IPS-NIHi7 (cell line): ENCODE data around the gene SLC25A41.
"Not testable (repeated sequence)": the region's sequence is repeated elsewhere in the genome, so short reads cannot be mapped to it uniquely, and the experiment has no call there.

ENCODE experiments used
- DNase-seq: peaks from one replicate; pipeline ENCODE4 v3.0.0; 2012; ENCODE audit warnings: mixed read lengths; ENCODE audit errors: extremely low spot score

Gene SLC25A41

DNA sequence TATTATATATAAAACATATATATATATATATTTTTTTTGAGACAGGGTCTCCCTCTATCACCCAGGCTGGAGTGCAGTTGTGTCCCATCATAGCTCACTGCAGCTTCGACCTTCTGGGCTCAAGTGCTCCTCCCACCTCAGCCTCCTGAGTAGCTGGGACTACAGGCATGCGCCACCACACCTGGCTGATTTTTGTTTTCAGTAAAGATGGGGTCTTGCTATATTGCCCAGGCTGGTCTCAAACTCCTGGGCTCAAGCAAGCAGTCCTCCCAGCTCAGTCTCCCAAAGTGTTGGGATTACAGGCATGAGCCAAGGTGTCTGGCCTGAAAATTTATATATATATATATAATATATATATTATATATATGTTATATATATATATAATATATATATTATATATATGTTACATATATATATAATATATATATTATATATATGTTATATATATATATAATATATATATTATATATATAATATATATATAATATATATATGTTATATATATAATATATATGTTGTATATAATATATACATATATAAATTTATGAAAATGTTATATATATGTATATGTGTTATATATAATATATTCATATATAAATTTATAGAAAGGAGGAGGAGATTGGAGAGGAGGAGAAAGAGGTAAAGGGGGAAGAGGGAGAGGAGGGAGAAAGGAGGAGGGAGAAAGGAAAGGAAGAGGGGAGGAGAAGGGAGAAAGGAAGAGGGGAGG, 4.7 kb downstream of the SLC25A41 start:
- DNase-seq = not testable (repeated sequence)

DNA sequence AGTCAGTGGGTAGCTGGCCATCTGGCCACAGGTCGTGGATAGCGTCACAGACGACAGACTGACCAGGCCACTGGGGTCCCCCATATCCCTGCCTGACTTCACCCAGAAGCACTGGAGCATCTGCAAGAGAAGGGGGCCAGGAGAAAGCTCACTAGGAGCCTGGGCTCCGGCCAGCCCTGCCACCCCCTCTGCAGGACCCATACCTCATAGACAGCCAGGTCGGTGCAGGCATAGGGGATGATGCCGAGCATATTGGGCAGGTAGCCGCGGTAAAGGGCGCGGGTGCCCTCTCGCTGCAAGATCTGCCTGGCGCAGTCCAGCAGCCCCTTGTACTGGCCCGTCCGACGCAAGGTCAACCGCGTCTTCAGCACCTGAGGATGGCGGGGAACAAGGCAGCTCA, 6.4 kb downstream of the SLC25A41 start:
- no peak for DNase-seq

DNA sequence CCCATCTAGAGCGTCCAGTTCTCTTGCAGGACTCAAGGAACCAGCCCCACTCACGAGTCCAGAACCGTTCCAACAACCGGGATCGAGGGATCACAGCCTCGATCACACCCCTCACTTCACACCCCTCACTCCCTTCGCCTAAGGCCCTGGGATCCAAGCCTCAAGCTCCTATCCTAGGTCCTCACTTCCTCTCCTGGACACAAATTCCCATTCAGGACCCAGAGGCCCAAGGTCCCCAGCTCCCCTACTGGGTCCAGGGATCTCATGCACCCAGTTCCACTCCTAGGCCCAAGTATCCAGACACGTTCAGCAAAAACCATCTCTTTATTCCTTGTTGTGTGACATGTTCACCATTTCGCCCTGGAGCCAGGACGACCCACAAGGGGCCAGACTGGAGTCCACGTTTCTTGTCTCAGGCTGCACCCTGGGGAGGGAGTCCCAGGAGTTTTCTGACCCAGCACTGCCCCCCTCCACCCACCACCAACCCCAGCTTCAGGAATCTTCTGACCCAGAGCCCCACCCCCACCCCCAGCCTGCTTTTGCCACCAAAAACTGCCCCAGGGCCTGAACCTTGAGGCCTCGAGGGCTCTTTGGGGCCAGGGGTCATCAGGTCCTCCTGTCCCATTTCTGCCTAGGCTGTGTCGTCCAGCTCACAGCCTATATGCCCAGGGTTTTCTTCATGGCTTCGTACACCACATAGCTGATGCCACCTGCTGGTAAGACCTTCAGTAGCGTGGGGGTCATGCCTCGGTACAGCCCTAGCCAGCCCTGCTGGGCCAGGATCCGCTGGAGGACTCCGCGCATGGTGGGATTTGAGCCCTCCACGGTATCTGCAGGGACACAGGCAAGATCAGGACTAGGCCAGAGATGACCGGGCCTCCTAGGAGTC, 7.6 kb downstream of the SLC25A41 start:
- no peak for DNase-seq

DNA sequence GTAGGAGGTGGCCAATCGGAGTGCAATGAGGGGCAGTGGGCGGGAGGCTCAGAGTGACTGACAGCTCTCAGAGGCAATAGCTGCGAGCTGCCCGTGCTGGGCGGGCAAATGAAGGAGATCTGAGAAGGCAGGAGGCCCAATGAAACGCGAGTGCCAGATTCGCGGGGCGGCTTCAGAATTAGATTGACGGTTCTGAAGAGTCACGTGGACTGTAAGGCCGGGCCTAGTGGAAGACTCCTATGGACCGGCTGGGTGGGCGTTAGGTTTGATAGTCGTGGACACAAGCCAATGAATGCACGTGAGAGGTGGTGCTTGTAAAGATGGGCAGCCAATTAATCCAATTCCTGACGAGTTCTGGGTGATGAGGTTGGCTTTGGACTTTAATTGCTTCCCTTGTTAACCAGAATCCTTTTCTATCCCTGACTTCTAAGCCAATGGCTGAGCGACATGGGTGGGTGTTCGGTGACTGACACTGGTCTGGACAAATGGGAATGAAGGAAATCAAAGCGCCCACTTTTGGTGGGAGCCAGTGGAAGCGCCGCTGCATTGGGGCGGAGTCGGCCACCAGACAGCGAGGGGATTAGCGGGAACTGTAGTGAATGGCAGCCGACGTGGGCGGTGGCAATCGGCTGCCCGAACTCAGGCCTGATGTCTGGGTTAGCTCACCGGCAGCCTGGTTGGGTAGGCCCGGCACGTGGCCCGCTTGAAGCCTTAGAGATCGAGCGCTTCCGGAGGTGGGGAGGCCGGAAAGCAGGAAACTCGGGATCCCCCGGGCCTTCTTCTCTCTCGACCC, 8.4 kb downstream of the SLC25A41 start:
- DNase-seq = peak; percentile 98

DNA sequence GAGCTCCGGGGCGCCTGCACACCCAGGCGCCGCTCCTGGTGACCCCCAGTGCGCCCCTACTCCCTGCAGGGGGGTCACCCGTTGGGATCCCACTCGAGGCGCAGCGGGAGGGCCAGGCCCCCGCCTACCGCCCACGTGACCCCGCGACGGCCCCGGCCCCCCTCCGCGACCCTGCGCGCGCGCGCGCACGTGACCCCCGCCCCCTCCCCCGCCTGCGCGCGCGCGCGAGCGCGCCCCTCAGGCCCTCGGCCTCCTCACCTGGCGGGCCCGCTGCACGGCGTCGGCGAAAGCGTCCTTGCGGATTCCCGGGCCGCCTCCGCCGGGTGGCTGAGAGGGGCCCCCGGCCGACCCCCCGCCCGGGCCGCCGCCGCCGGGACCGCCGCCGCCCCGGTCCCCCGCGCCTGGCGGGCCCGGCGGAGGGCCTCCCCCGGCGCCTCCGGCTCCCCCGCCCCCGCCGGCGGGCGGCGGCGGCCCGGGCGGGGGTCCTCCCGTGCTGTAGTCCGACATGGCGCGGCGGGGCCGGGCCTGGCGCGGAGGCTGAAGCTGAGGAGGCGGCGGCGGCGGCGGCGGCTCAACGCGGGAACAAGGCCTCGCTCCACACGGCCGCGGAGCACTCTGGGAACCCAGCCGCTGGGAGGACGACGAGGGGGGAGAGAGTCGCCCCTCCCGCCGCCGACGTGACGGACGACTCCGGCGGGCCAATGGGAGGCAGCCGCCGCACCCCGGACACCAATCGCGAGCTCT, 9.2 kb downstream of the SLC25A41 start, which contains the start of gene KHSRP:
Gene KHSRP (minus strand): TSS at position 617 of the 744 bp plus-strand sequence. CDS start 110 bp downstream, at position 507.
- DNase-seq = peak; percentile 46

DNA sequence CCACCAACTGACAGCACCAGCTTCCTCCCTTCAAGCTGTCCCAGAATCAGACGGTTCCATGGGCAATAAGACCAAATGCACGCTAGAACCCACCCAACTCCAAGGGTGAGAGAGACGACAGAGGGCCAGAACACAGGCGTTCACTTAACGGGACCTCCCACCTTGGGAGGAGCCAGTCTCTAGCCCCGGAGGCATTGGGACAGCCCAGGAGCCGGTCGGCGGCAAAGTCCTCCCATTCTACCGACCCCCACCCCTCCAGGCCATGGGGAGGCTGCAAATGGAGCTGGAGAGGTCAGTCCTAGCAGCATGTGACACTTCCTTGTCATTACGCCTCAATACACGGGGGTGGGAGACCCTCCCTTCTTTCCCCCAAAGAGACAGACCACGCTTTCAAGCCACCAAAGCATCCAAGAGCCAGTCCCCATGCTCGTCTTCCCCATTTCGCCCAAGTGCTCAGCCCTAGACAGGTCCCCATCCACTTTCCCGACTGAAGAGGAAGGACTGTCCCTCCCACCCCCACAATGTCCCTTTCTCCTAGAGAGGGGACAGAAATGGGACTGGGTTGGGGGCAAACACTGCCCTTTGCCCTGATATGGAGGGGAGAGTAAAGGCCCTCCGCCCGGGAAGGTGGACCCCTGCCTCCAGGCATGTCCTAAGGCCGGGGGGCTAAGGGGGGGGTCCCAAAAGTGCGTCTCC, 9.9 kb downstream of the SLC25A41 start:
- DNase-seq = peak; percentile 78

DNA sequence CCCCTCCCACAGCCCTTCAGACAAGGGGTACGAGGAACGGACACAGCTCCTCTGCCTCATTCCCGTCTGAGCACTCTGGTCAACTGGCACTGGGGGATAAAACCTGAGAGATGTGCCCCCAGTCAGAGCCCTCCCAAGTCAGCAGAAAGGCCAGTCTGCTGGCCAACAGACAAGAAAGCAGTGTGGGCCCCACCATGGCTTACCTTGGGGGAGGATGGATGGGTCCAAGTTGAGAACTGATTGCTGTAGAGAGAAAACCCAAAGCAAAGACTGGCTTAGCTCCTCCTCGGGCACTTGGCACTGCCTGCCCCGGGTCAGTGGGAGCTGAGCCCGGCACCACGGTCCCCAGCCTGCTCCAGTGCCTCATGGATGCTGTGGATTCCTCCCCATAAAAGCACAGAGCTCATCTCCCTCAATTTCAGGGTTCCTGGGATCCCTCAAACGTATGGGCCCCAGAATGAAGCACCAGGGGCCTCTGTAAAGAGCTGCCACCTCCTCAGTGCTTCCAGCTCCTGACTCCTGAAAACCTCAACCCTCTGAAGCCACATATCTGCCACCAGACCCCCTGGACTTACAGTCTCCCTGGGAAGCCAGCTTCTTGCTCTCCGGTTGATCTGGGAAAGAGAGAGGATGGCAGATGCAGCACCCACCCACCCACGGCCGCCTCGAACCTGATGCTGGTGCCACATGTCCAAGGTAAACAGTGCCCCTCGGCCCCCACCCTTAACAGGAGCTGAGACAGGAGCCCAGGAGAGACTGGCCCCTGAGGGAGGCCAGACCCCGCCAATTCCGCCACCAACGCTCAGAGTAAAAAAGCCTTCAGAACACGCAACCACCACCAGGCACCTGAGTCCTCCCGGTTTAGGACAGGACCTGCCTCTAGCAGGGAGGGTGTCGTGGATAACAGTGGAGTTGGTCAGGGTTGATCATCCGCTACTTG, 12.2 kb downstream of the SLC25A41 start:
- DNase-seq = no peak

DNA sequence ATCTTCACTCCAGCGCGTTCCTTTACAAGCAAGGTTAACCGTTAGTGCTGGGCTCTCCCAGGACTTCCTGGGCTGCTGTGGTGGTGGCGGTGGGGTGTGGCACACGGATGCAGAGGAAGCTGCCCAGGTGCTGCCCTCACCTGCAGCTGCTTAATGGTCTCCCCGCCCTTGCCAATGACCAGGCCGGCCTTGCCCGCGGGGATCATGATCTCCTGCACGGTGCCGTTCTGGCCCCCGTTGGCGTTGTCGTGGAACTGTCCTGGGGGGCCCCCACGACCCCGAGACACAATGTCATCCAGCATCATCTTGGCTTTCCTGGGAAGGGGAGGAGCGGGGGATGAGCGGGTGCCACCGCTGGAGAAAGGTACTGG, 15.0 kb downstream of the SLC25A41 start:
- no peak for DNase-seq

DNA sequence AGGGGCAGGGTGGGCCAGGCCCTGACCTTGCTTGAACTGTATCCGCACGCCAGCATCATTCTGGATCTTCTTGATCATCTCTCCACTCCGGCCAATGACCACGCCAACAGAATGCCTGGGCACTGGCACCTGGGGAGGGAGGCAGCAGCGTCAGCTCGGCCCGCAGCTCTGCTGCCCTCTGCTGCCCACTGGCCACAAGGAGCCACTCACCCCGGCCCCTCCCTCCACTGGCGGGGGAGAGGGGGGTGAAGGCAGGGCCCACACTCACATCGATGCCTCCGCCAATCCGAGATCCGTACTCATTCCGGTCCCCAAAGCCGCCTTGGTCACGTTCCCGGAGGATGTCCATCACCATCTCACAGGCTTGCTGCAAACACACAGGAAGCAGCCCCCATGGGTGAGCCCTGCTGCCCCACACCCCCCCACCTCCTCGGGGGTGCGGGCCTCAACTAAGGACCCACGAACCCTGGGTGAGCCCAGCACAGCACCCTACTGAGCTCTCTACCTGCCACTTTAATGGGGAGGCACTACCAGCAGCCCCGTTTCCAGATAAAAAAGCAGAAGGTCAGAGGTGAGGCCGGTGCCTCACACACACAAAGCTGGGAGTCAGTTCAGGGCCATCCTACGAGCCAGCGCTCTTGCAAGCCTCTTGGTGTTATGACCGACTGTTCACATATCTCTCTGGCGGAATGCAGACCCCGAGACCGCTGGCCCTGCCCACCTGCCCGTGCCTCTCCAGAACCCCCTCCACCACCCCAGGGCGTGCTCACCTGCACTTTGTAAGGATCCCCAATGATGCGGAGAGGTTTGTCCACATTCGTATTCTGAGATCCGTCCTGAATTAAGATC, 15.6 kb downstream of the SLC25A41 start:
- peak; percentile 49 for DNase-seq

DNA sequence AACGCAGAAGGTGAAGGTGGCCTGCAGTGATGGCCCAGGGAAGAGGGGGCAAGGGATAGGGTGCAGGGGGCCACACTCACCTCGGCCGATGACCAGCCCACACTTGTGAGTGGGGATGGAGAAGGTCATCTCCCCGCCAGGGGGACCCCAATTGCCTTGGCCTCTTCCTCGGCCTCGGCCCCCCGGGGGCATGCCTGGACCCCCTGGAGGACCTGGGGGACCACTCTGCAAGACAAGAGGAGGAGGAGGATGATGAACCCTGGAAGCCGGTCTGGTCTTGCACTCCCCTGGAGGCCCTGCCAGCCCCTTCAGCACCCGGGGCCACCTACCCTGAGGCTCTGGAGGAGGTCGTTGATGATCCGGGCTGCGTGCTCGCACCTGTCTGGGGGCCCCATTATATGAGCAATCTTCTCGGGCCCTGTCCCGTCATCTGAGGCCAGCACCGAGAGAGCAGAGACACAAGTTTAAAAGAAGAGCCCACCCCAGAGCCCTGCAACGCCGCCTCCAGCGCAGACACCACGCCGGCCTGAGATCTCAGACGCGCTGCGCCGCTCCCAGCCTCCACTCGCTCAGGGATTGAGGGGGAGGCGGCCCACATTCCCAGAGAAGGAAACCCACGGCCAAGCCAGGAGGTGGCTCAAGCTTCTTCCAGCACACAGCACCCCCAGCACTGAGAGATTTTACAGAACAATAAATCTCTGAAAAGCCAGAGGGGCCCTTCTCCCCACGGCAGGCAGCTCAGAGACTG, 16.7 kb downstream of the SLC25A41 start:
- no peak for DNase-seq

DNA sequence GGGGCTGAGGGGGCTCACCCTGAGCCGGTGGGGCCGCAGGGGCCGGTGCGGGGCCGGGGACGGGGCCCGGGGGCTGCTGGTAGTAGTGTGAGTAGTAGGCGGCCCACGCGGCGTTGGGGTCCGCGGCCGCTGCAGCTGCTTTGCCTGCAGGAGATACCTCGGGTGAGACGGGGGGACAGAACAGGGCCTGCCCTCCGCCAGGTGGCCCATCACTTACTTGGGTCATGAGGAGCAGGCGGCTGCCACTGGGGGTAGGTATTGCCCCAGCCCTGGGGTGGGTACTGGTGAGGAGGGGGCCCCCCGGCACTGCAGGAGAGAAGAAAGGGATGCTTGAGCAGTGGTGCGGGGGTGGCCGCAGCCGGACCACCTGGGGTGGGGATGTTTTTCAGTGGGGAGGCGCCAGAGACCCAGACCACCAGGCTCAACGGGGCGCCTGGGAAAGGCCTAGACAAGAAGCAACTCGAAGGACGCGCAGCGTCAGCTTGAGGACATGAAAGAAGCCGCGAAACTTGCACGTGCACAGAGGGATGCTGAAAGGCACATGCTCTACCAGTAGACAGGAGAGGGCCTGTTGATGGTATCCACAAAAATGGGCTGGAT, 17.9 kb downstream of the SLC25A41 start:
- no peak for DNase-seq

DNA sequence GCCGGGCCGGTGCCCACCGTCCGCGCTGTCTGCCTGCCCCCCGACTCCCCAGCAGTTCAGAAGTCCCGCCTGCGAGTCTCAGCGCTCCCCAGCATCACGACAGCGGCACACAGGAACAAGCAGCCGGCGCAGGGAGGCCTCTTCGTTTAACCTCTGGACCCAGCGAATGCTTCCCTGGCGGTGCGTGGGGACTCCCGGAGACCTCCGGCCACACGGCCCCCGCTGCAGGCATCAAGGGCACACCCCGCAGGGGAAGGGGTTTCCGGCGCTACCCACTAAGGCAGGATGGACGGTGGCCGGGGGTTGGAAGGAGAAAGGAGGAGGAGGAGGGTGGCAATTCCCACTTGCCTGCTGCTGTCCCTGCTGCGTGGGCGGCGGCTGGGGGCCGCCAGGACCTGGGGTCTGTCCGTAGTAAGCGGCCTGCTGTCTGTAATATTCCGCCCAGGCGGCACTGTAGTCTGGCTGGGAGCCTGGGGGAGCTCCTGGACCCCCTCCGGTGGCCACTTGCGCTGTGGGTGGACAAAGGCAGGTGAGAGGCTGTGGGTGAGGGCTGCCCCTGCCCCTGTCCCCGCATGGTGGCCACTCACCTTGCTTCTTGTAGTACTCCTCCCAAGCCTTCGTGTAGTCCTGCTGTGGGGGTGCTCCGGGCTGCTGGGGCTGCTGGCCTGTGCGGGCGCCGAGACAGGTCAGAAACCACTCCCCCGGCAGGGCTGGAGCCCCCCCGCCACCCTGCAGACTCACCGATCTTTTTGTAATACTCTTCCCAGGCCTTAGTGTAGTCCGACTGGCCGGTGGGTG, 18.6 kb downstream of the SLC25A41 start:
- DNase-seq = no peak

DNA sequence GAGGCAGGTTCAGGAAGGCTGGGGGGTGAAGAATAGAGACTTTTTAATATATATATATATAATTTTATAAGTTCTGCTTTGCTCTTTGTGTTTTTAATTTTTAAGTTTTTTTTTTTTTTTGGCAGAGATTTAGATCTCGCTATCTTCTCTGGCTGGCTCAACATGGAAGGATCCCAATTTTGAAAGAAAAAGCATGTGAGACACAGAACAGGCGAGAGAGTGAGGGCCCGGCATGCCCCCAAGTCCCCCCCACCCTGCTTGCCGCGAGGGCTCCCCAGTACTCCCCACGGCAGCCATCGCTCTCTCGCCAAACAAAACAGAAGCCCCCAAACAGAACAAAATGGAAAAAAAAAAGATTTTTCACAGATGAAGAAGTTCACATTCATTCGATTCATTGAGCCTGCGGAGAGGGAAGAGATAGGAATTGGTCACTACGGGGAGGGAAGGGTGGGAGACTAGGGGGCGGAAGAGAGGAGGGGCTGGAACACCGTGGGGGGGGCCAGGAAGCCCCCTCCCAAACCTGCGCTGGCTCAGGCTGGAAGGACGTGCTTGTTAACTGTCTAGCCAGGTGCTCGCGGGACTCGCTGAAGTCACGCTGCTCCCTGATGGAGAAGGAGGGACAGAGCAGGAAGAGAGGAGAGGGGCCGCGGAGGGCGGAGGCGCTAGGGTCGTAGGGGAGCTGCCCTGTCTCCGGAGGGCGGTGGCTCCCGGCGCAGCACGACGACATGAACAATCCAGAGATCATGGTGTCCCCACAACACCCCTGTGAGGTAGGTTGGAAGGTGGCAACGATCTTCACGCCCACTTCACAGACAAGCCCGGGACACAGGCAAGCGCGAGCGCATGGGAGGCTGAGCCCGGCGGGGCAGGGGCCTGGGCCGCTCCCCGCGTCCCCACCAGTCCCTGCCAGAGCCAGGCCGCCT, 19.6 kb downstream of the SLC25A41 start:
- peak; percentile 31 for DNase-seq

DNA sequence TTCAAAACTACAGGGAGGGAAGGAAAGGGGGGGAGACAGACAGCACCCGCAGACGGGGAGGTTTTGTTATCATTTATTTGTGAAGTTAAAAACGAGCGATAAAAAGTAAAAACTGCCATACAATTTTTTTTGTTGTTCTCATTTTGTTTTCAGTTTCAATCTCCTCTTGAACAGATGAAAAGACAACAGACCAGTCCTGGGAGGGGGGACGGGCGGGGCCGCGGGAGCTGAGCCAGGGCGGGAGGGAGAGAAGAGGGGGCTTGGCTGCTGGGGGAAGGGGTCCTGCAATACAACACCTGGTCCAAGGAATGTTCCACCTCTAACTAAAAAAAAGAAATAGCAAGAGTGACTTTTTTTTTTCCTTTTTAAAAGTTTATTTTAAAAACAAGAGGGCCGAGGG, 20.3 kb downstream of the SLC25A41 start:
- DNase-seq = no peak

DNA sequence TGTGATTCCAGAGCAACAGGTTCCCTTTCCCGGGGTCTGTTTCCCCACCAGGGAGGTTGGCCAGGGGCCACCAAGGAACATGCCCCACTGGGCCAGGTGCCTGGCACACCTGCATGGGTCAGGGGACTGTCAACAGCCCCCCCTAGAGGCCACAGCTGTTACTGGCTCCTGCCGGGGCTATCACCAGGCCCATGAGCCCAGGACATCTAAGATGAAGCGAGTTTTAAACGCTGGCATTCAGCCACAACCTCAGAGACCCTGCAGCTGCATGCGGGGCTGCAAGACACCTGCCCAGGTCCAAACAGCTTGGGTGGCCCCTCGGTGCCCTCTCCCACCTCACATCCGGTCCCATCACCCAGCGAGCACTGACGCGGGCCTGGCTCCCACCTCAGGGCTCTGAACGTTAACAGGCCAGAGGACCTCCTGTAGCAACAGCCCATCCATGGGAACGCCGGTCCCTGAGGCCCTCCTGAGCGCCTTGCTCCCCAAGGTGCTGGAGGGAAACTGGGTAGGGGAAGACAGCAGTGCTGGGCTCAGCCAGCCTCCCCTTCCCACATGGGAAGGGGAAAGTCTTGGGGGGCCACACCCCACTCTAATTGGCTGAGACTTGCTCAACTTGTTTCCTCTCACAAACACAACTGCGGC, 21.0 kb downstream of the SLC25A41 start:
- DNase-seq = peak; percentile 89
